DND-41 (cell line): ENCODE results near the gene LMO4.

Source experiments
- ATAC-seq: fragments of 200-7000 bp; cut with Tn5 transposase; 3 replicates; pipeline ENCODE4 v1.9.1; 2021; ENCODE audit warnings: low read depth; ENCODE audit not compliant: insufficient read depth
- DNase-seq: peaks from one replicate; pipeline ENCODE4 v3.0.0-alpha.2; 2020
- H2AFZ ChIP-seq: 2 replicates; pipeline ENCODE4 v1.6.0; 2012; ENCODE audit warnings: low read depth, low read length
- H3K27ac ChIP-seq: 2 replicates; pipeline ENCODE4 v1.5.1; 2012; ENCODE audit warnings: low read length, inconsistent platforms
- H3K27me3 ChIP-seq: fragments of 200-600 bp; sonication (generic); 2 replicates; pipeline ENCODE4 v1.6.0; 2012; ENCODE audit warnings: low read length, mild to moderate bottlenecking, inconsistent platforms; ENCODE audit not compliant: insufficient read depth, poor library complexity
- H3K36me3 ChIP-seq: 2 replicates; pipeline ENCODE4 v1.5.1; 2012; ENCODE audit warnings: low read length, inconsistent platforms; ENCODE audit not compliant: insufficient read depth
- H3K4me1 ChIP-seq: 2 replicates; pipeline ENCODE4 v1.5.1; 2012; ENCODE audit warnings: mild to moderate bottlenecking, low read length; ENCODE audit not compliant: insufficient read depth
- H3K4me2 ChIP-seq: 2 replicates; pipeline ENCODE4 v1.6.0; 2012; ENCODE audit warnings: mild to moderate bottlenecking, moderate library complexity, low read length, inconsistent platforms; ENCODE audit not compliant: insufficient read depth
- H3K4me3 ChIP-seq, 2 experiments: fragments of 200-600 bp in 1 of 2; shearing (Covaris generic) in 1 of 2; 2 replicates each; pipeline ENCODE4 v1.5.1; 2012 to 2016; ENCODE audit warnings: inconsistent platforms in 2 of 2, low read length in 2 of 2, mild to moderate bottlenecking in 2 of 2, low read depth in 1 of 2, moderate library complexity in 1 of 2
- H3K79me2 ChIP-seq: 2 replicates; pipeline ENCODE4 v1.6.0; 2012; ENCODE audit warnings: low read length, inconsistent platforms; ENCODE audit not compliant: insufficient read depth
- H3K9ac ChIP-seq: 2 replicates; pipeline ENCODE4 v1.6.0; 2012; ENCODE audit warnings: low read depth, mild to moderate bottlenecking, inconsistent platforms, low read length, moderate library complexity
- H3K9me3 ChIP-seq: 2 replicates; pipeline ENCODE4 v1.5.1; 2012; ENCODE audit warnings: low read length, moderate library complexity, mild to moderate bottlenecking, inconsistent platforms; ENCODE audit not compliant: insufficient read depth, severe bottlenecking
- H4K20me1 ChIP-seq: 2 replicates; pipeline ENCODE4 v1.6.0; 2012; ENCODE audit warnings: low read length; ENCODE audit not compliant: insufficient read depth
- EZH2 ChIP-seq: IDR thresholded peaks from 3 replicates; pipeline ENCODE4 v1.6.1; 2012; ENCODE audit warnings: borderline replicate concordance, low read depth, mild to moderate bottlenecking, moderate library complexity, low read length, inconsistent platforms; ENCODE audit not compliant: severe bottlenecking
- TF ChIP-seq, protein P1 (sequence below): IDR thresholded peaks from 2 replicates; pipeline ENCODE4 v1.5.1; 2012; ENCODE audit warnings: borderline replicate concordance, low read length, moderate library complexity, mild to moderate bottlenecking; ENCODE audit not compliant: poor library complexity, severe bottlenecking; ENCODE audit errors: extremely low read depth

Gene LMO4

DNA sequence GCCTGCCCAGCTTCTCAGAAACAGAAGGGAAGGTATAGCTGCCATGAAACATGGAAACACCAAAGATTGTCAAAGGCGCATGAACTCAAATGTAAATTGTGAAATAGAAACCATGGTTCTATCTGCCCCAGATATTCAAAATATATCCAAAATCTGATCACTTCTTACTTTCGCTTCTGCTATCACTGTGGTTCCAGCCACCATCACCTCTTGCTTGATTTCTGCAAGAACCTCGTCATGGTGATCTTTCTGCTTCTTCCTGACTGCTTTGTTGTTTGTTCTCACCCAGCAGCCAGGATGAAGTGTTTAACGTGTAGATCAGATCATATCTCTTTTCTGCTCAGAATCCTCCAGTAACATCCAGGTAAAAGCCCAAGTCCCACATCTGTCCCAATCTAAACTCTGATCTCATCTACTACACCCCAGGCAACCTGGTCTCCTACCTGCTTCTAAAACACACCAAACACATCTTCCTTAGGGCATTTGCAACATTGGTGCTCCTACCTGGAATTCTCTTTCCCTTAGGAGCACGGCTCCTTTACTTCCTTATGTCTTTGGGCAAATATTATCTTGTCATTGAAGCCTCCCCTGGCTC lies 10.5 kb upstream of the LMO4 start:
- Histone ChIP-seq H3K27ac (no peak overlapping the region), H3K4me1 (no peaks in the 10 kb centered on the region), H3K4me2 (no peak overlapping the region), H2AFZ (no peak overlapping the region), H3K27me3 (peaks cover 14% of the 10 kb centered on the region), H3K36me3 (no peaks in the 10 kb centered on the region), H3K79me2 (no peaks in the 10 kb centered on the region), H3K9me3 (no peaks in the 10 kb centered on the region), H4K20me1 (no peaks in the 10 kb centered on the region), H3K4me3 (no peak overlapping the region), H3K9ac (no peak overlapping the region)
- ATAC-seq = no peak
- no peak for TF ChIP-seq EZH2
- TF ChIP-seq, protein P1, sequence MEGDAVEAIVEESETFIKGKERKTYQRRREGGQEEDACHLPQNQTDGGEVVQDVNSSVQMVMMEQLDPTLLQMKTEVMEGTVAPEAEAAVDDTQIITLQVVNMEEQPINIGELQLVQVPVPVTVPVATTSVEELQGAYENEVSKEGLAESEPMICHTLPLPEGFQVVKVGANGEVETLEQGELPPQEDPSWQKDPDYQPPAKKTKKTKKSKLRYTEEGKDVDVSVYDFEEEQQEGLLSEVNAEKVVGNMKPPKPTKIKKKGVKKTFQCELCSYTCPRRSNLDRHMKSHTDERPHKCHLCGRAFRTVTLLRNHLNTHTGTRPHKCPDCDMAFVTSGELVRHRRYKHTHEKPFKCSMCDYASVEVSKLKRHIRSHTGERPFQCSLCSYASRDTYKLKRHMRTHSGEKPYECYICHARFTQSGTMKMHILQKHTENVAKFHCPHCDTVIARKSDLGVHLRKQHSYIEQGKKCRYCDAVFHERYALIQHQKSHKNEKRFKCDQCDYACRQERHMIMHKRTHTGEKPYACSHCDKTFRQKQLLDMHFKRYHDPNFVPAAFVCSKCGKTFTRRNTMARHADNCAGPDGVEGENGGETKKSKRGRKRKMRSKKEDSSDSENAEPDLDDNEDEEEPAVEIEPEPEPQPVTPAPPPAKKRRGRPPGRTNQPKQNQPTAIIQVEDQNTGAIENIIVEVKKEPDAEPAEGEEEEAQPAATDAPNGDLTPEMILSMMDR = no peak
- no peak for DNase-seq

DNA sequence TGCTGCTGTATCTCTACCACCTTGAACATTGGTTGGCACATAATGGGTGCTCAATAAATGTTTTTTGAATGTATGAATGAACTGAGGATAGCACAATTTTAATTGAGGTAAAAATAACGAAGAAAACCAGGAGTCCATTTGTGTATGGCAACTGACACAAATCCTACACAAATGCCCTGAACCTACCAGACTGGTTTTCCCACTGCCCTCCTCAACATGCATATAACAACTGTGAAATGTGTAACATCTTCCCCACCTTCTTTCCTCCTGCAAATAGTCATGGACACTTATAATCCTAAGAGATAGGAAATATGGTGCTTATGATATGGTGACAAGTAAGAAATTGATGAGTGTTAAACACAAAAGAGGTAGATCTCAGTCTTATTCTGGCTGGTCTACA lies 9.9 kb upstream of the LMO4 start:
- Histone ChIP-seq H3K4me3 (no peak overlapping the region), H4K20me1 (no peaks in the 10 kb centered on the region), H3K4me1 (no peaks in the 10 kb centered on the region), H2AFZ (no peak overlapping the region), H3K27ac (no peak overlapping the region), H3K4me2 (no peak overlapping the region), H3K9ac (no peak overlapping the region), H3K36me3 (no peaks in the 10 kb centered on the region), H3K79me2 (no peaks in the 10 kb centered on the region), H3K27me3 (peaks cover 17% of the 10 kb centered on the region), H3K9me3 (no peaks in the 10 kb centered on the region)
- DNase-seq = no peak
- ATAC-seq = no peak
- TF ChIP-seq EZH2 = no peak
- TF ChIP-seq, protein P1 = no peak

DNA sequence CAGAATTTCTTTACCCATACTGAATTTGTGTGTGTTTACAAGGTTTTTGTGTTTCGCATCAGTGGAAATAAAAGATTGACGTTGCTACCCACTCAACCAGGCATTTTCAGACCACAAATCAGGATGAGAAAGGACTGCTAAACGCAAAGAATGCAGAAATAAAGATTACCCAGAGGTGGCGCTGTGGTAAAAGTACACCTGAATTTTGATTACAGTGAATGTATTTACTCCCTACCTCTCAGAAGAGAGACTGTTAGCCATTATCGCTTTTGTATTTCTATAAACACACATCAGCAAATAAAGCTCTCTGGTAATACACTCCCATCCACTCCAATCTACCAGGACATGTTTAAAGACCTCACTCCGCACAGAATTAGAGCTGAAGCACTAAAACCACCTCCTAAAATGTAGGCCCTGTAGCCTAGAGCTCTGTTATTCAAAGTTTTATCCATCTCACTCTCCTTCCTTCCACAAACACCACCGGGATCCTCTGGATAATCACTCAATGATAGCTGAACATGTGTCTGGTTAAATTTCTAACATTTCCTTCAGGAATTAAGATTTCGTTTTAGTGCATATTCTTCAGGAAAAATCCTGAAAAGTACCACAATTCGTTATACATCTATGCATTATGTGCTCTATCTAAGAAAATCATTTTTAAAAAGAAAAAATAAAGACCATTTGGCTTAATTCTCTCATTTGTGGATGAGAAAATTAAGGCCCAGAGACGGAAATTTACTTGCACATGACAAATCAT lies 2.5 kb upstream of the LMO4 start:
- Histone ChIP-seq H3K9ac (no peak overlapping the region), H3K9me3 (no peaks in the 10 kb centered on the region), H3K4me1 (peaks cover 28% of the 10 kb centered on the region), H3K27ac (no peak overlapping the region), H3K4me2 (no peak overlapping the region), H3K36me3 (no peaks in the 10 kb centered on the region), H2AFZ (no peak overlapping the region), H3K79me2 (peaks cover 17% of the 10 kb centered on the region), H3K27me3 (peaks cover 27% of the 10 kb centered on the region), H3K4me3 (no peak overlapping the region), H4K20me1 (peaks cover 5% of the 10 kb centered on the region; the same call in 1 of the 2 replicates)
- TF ChIP-seq, protein P1 = peak; percentile 88
- TF ChIP-seq EZH2 = no peak
- DNase-seq = peak; percentile 55
- ATAC-seq = no peak
